ENCODE data around the gene TFPI.

GRCh38 chr2:187478719-187479118, 75.5 kb downstream of the TFPI start:
- TF ChIP-seq POLR2A (IDR thresholded peaks at IDR 0.05; ENCODE audit: borderline replicate concordance, extremely low read depth, insufficient read depth, insufficient read length) (no peak), EZH2phosphoT487 (IDR thresholded peaks at IDR 0.05; ENCODE audit: borderline replicate concordance) (no peak), YY1 (IDR thresholded peaks at IDR 0.05; ENCODE audit: extremely low read depth, insufficient replicate concordance, low read depth, low read length) (no peak), CTCF (IDR thresholded peaks at IDR 0.05 in 2 of 3, conservative IDR thresholded peaks at IDR 0.05 in 1 of 3; ENCODE audit: borderline replicate concordance in 1 of 3, insufficient read depth in 1 of 3, low read depth in 2 of 3, low read length in 2 of 3) (no peak), ZNF274 (IDR thresholded peaks at IDR 0.05; ENCODE audit: low read depth, low read length) (no peak), CEBPB (IDR thresholded peaks at IDR 0.05; ENCODE audit: low read depth) (no peak), JUND (IDR thresholded peaks at IDR 0.05) (no peak), ZFX (IDR thresholded peaks at IDR 0.05) (no peak), SRF (IDR thresholded peaks at IDR 0.05; ENCODE audit: low read depth) (no peak), POLR2AphosphoS5 (IDR thresholded peaks at IDR 0.05; ENCODE audit: low read depth, low read length) (no peak), EZH2 (IDR thresholded peaks at IDR 0.05) (no peak)

All from HCT116 (cell line).